ENCODE measurements around the gene MACF1.

The MACF1 gene

GRCh38 chr1:39236971-39237370, 32.5 kb downstream of the MACF1 start:
- CTCF ChIA-PET: interaction anchor here (1.2 to 4.2 kb wide), 2 partner anchors 22 to 44 kb away, joined by 3 to 29 read pairs; no protein-coding TSS in a partner anchor
- no peaks in the 10 kb centered on the region for H3K9me3 Mint-ChIP-seq
- H3K4me3 Mint-ChIP-seq: no peak overlapping the region
- peaks cover 43% of the 10 kb centered on the region for H3K4me1 Mint-ChIP-seq
- no peaks in the 10 kb centered on the region for H3K27me3 Mint-ChIP-seq
- H3K36me3 Mint-ChIP-seq: peaks cover 50% of the 10 kb centered on the region
- no peak for DNase-seq
- H3K27ac Mint-ChIP-seq: peak overlapping the region; percentile 1

DNA sequence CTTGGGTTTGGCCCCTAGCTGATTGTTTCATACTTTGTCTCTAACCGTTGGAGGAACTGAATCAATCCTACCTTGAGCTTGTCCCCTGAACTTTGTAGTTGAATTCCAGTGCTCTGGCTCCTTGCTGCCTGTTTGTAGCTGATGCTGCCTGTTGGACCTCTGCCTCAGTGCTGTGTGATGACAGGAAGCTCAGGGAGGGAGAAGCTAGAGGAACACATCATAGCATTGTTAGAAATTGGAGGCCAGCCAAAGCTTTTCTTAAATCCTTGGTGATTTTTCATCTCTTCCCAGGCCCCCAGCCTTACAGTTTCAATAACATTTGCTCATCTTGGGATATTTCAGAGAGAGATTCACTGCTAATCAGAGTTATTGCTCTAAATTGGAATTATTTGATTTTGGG, 34.0 kb downstream of the MACF1 start:
- H3K4me1 Mint-ChIP-seq: peaks cover 33% of the 10 kb centered on the region
- DNase-seq: no peak
- no peaks in the 10 kb centered on the region for H3K9me3 Mint-ChIP-seq
- H3K27me3 Mint-ChIP-seq: no peaks in the 10 kb centered on the region
- H3K4me3 Mint-ChIP-seq: no peak overlapping the region
- CTCF ChIA-PET: interaction anchor here (2.5 to 4.2 kb wide), 2 partner anchors 20 to 46 kb away, joined by 9 to 29 read pairs; no protein-coding TSS in a partner anchor
- peaks cover 44% of the 10 kb centered on the region for H3K36me3 Mint-ChIP-seq
- H3K27ac Mint-ChIP-seq: peak overlapping the region; percentile 24

DNA sequence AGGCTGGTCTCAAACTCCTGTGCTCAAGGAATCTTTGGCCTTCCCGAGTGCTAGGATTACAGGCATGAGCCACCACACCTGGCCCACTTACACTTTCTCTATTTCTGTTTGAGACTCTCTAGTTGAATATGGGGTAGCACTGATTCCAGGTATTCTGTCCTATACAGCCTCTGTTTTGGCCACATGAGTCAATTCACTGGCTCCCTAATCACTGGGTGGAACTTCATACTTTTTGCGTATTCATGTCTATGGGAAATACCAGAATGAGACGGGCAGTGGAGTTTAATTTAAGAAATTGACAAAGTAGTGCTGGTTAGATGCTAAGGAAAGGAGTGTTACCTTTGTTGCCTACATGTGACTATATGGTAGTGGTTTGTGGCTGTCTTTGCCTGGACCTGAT, 35.5 kb downstream of the MACF1 start:
- H3K36me3 Mint-ChIP-seq: peaks cover 46% of the 10 kb centered on the region

DNA sequence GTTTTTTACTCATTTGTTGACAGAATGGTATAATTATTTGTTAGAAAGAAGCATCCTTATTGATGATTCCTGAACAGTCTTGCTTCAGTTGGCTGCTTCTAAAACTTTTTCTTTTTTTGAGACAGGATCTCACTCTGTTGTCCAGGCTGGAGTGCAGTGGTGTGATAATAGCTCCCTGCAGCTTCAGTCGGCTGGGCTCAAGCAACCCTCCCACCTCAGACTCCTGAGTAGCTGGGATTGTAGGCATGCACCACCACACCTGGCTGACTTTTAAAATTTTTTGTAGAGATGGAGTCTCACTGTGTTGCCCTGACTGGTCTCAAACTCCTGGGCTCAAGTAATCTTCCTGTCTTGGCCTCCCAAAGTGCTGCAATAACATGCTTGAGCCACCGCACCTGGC, 38.8 kb downstream of the MACF1 start:
- Mint-ChIP-seq H3K4me3 (no peak overlapping the region), H3K27me3 (no peaks in the 10 kb centered on the region), H3K9me3 (no peaks in the 10 kb centered on the region), H3K4me1 (peaks cover 27% of the 10 kb centered on the region), H3K27ac (no peak overlapping the region), H3K36me3 (peaks cover 42% of the 10 kb centered on the region)
- no peak for DNase-seq
- CTCF ChIA-PET: no interaction called here

More for the DNA sequence above, 35.5 kb downstream of the MACF1 start:
- peaks cover 33% of the 10 kb centered on the region for H3K4me1 Mint-ChIP-seq
- no peak for DNase-seq
- H3K9me3 Mint-ChIP-seq: no peaks in the 10 kb centered on the region
- H3K4me3 Mint-ChIP-seq: no peak overlapping the region
- CTCF ChIA-PET: interaction anchor here (1.2 to 4.2 kb wide), 3 partner anchors 18 to 47 kb away, joined by 5 to 29 read pairs (median 9); no protein-coding TSS in a partner anchor
- H3K27ac Mint-ChIP-seq: no peak overlapping the region
- H3K27me3 Mint-ChIP-seq: no peaks in the 10 kb centered on the region

GRCh38 chr1:39250460-39251240, 46.2 kb downstream of the MACF1 start:
- Mint-ChIP-seq H3K4me1 (peaks cover 15% of the 10 kb centered on the region), H3K9me3 (no peaks in the 10 kb centered on the region), H3K4me3 (no peak overlapping the region), H3K36me3 (peaks cover 43% of the 10 kb centered on the region), H3K27ac (no peak overlapping the region), H3K27me3 (no peaks in the 10 kb centered on the region)
- no peak for DNase-seq
- CTCF ChIA-PET: interaction anchor here (1.4 kb wide), 1 partner anchor 59 kb away, joined by 9 read pairs; no protein-coding TSS in a partner anchor

- Mint-ChIP-seq H3K4me3 (no peak overlapping the region), H3K36me3 (peaks cover 35% of the 10 kb centered on the region), H3K27me3 (no peaks in the 10 kb centered on the region), H3K9me3 (no peaks in the 10 kb centered on the region), H3K27ac (no peak overlapping the region), H3K4me1 (peaks cover 13% of the 10 kb centered on the region)
- no peak for DNase-seq
- CTCF ChIA-PET: interaction anchor here (3.3 to 7.0 kb wide), 2 partner anchors 63 to 65 kb away, joined by 16 to 208 read pairs; no protein-coding TSS in a partner anchor
These were observed 50.7 kb downstream of the MACF1 start for GRCh38 chr1:39255222-39255621.

GRCh38 chr1:39258146-39258924, 53.8 kb downstream of the MACF1 start:
- CTCF ChIA-PET: interaction anchor here (0.5 to 7.0 kb wide), 28 partner anchors 10 to 328 kb away, joined by 3 to 208 read pairs (median 5); partner anchors contain the start of gene MACF1
- Mint-ChIP-seq H3K4me3 (no peak overlapping the region), H3K36me3 (peaks cover 30% of the 10 kb centered on the region), H3K4me1 (peaks cover 29% of the 10 kb centered on the region), H3K27me3 (no peaks in the 10 kb centered on the region), H3K9me3 (no peaks in the 10 kb centered on the region), H3K27ac (no peak overlapping the region)
- peak; percentile 74 for DNase-seq

GRCh38 chr1:39258925-39259244, 54.4 kb downstream of the MACF1 start:
- CTCF ChIA-PET: interaction anchor here (0.7 to 7.0 kb wide), 23 partner anchors 10 to 160 kb away, joined by 3 to 208 read pairs (median 6); partner anchors contain the start of gene MACF1
- Mint-ChIP-seq H3K4me3 (no peak overlapping the region), H3K9me3 (no peaks in the 10 kb centered on the region), H3K4me1 (peaks cover 31% of the 10 kb centered on the region), H3K27ac (no peak overlapping the region), H3K36me3 (peaks cover 30% of the 10 kb centered on the region), H3K27me3 (no peaks in the 10 kb centered on the region)
- DNase-seq: no peak

GRCh38 chr1:39261712-39262221, 57.3 kb downstream of the MACF1 start:
- Mint-ChIP-seq H3K9me3 (no peaks in the 10 kb centered on the region), H3K27me3 (no peaks in the 10 kb centered on the region), H3K4me1 (peaks cover 48% of the 10 kb centered on the region), H3K36me3 (peaks cover 38% of the 10 kb centered on the region), H3K27ac (peak overlapping the region; percentile 13), H3K4me3 (no peak overlapping the region)
- CTCF ChIA-PET: interaction anchor here (1.3 to 7.0 kb wide), 2 partner anchors 71 to 159 kb away, joined by 8 to 208 read pairs; no protein-coding TSS in a partner anchor
- DNase-seq: no peak

GRCh38 chr1:39262802-39263201, 58.3 kb downstream of the MACF1 start:
- Mint-ChIP-seq H3K9me3 (no peaks in the 10 kb centered on the region), H3K4me1 (peaks cover 54% of the 10 kb centered on the region), H3K36me3 (peaks cover 36% of the 10 kb centered on the region), H3K4me3 (no peak overlapping the region), H3K27me3 (no peaks in the 10 kb centered on the region), H3K27ac (no peak overlapping the region)
- DNase-seq: no peak
- CTCF ChIA-PET: interaction anchor here (1.0 to 1.3 kb wide), 2 partner anchors 71 to 160 kb away, joined by 4 to 8 read pairs; no protein-coding TSS in a partner anchor

DNA sequence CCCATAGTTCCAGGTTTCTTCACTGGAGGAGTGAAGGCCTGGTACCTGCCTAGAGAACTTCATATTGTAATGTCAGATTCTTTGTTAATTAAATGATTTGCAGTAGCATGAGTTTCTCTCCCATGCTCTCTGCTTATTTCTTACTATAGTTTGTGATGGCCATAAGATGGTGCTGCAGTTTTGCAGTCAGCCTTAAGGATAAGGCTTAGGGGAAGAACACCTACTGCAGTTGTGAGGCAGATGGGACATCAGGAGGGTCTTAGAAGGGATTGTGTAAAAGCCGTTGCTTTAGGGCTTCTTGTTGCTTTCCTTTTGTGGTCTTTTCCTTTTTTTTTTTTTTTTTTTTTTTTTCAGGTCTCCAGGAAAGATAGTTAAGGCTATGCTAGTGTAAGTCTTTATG, 61.8 kb downstream of the MACF1 start:
- H3K4me1 Mint-ChIP-seq: peaks cover 60% of the 10 kb centered on the region

GRCh38 chr1:39266792-39267191, 62.3 kb downstream of the MACF1 start:
- Mint-ChIP-seq H3K27me3 (no peaks in the 10 kb centered on the region), H3K27ac (no peak overlapping the region), H3K4me1 (peaks cover 58% of the 10 kb centered on the region), H3K36me3 (peaks cover 44% of the 10 kb centered on the region), H3K4me3 (no peak overlapping the region), H3K9me3 (no peaks in the 10 kb centered on the region)
- DNase-seq: no peak
- CTCF ChIA-PET: interaction anchor here (1.0 to 3.7 kb wide), 3 partner anchors 8 to 168 kb away, joined by 4 to 17 read pairs (median 13); no protein-coding TSS in a partner anchor

More for the DNA sequence above, 61.8 kb downstream of the MACF1 start:
- H3K36me3 Mint-ChIP-seq: peaks cover 46% of the 10 kb centered on the region
- peak overlapping the region; percentile 46 for H3K27ac Mint-ChIP-seq
- CTCF ChIA-PET: interaction anchor here (0.9 to 3.0 kb wide), 4 partner anchors 72 to 167 kb away, joined by 3 to 13 read pairs (median 4); no protein-coding TSS in a partner anchor
- no peak for DNase-seq
- no peaks in the 10 kb centered on the region for H3K9me3 Mint-ChIP-seq
- H3K4me3 Mint-ChIP-seq: no peak overlapping the region
- H3K27me3 Mint-ChIP-seq: no peaks in the 10 kb centered on the region

DNA sequence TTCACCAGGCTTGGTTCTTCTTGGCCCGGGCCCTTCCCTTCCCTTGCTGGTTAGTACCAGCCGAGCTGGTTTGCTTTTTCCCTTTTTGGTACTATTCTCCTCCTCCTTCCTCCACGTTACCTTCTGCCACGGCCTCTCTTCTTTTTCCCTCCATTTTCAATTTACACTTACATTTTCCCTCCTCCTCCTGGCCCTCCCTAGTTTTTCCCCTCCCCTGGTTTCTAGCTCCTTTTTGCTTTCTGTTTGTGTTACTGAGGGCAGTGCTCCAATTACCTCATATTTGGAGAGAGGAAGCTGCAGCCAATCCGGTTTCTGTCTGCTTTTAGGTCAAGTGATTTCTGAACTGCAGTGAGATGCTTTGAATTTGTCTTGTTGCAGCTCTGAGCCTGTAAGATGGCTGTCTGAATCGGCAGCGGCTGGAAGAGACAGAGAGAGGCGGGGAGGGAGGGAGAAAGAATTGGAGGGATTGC, 63.7 kb downstream of the MACF1 start:
- Mint-ChIP-seq H3K4me1 (peaks cover 58% of the 10 kb centered on the region), H3K27ac (peak overlapping the region; percentile 8), H3K36me3 (peaks cover 45% of the 10 kb centered on the region), H3K9me3 (no peaks in the 10 kb centered on the region), H3K27me3 (no peaks in the 10 kb centered on the region), H3K4me3 (peak overlapping the region; percentile 19)
- DNase-seq: no peak
- CTCF ChIA-PET: interaction anchor here (0.7 to 3.7 kb wide), 3 partner anchors 9 to 270 kb away, joined by 3 to 17 read pairs (median 12); no protein-coding TSS in a partner anchor

Measured in activated naive CD4-positive, alpha-beta T cell treated with anti-CD3 and anti-CD28 coated beads, Interleukin-2, amount 10 ng/mL, durations not matched to agents 7 days and 5 days (primary cell).